SK-N-SH (cell line): Measurements from ENCODE around the gene RGL1. TPM values are rescaled to one million over a fixed set of nuclear protein-coding genes. Genes with fewer than 3 reads are reported as not detected.

Experiments used
- CTCF ChIA-PET: fragments of 300-600, 350-600 bp; formaldehyde crosslinking; extraction: SDS; loops from one replicate; lab custom pipeline; 2021; lab: Yijun Ruan, JAX
- POLR2A ChIA-PET: fragments of 350-600 bp; sonication (Branson Sonifier 250); formaldehyde crosslinking; extraction: SDS; loops from one replicate; lab custom pipeline; 2020; ENCODE audit warnings: antibody characterized with exemption, inconsistent platforms; lab: Yijun Ruan, JAX
- DNase-seq: peaks from one replicate; pipeline ENCODE4 v3.0.0; 2012
- H2AFZ ChIP-seq: fragments of 200-600 bp; sonication (generic); 2 replicates; pipeline ENCODE4 v1.8.1; 2016; ENCODE audit warnings: antibody characterized with exemption, mild to moderate bottlenecking, low read depth
- H3F3A ChIP-seq: fragments of 200-600 bp; sonication (generic); replicated peaks from 2 replicates; pipeline ENCODE3; 2016; ENCODE audit warnings: antibody characterized with exemption, mild to moderate bottlenecking; ENCODE audit not compliant: insufficient read depth
- H3K27ac ChIP-seq, 2 experiments: fragments of 200-500 bp in 1 of 2; fragments of 200-600 bp in 1 of 2; sonication (Bioruptor generic) in 1 of 2; sonication (generic), shearing (Covaris generic) in 1 of 2; 2 replicates each; pipeline versions ENCODE4 v1.5.1 to v1.6.1; 2014 to 2016; ENCODE audit warnings: low read depth in 2 of 2, inconsistent platforms in 1 of 2, low read length in 1 of 2, mild to moderate bottlenecking in 1 of 2, mixed read lengths in 1 of 2
- H3K27me3 ChIP-seq: fragments of 200-600 bp; sonication (generic), shearing (Covaris generic); 2 replicates; pipeline ENCODE4 v1.6.1; 2016; ENCODE audit warnings: mixed run types; ENCODE audit not compliant: insufficient read depth
- H3K36me3 ChIP-seq, 2 experiments: fragments of 200-500 bp in 1 of 2; fragments of 200-600 bp in 1 of 2; sonication (Bioruptor generic) in 1 of 2; sonication (generic) in 1 of 2; replicated peaks in 1 of 2; 2 replicates each; pipeline versions ENCODE3 to v1.5.1; 2014 to 2016; ENCODE audit warnings: low read length in 1 of 2, mild to moderate bottlenecking in 1 of 2; ENCODE audit not compliant: insufficient read depth in 2 of 2, control insufficient read depth in 1 of 2
- H3K4me1 ChIP-seq, 2 experiments: fragments of 200-500 bp in 1 of 2; fragments of 200-600 bp in 1 of 2; sonication (Bioruptor generic) in 1 of 2; sonication (generic), shearing (Covaris generic) in 1 of 2; 2 replicates each; pipeline versions ENCODE4 v1.5.1 to v1.6.1; 2014 to 2016; ENCODE audit warnings: low read depth in 1 of 2, low read length in 1 of 2, mixed run types in 1 of 2; ENCODE audit not compliant: insufficient read depth in 2 of 2, control insufficient read depth in 1 of 2
- H3K4me2 ChIP-seq: fragments of 200-600 bp; sonication (generic), shearing (Covaris generic); 2 replicates; pipeline ENCODE4 v1.6.1; 2017; ENCODE audit warnings: mixed run types
- H3K4me3 ChIP-seq, 2 experiments: fragments of 200-500 bp in 1 of 2; fragments of 200-600 bp in 1 of 2; sonication (Bioruptor generic) in 1 of 2; sonication (generic), shearing (Covaris generic) in 1 of 2; 2 replicates each; pipeline versions ENCODE4 v1.5.1 to v1.8.1; 2014 to 2016; ENCODE audit warnings: low read depth in 2 of 2, inconsistent platforms in 1 of 2, low read length in 1 of 2, mild to moderate bottlenecking in 1 of 2, mixed read lengths in 1 of 2, moderate library complexity in 1 of 2
- H3K79me2 ChIP-seq: fragments of 200-600 bp; sonication (generic); 2 replicates; pipeline ENCODE4 v1.8.1; 2017; ENCODE audit warnings: mild to moderate bottlenecking; ENCODE audit not compliant: insufficient read depth
- H3K9ac ChIP-seq: fragments of 200-600 bp; sonication (generic); 2 replicates; pipeline ENCODE4 v1.6.1; 2017; ENCODE audit warnings: mixed run types
- H3K9me2 ChIP-seq: fragments of 200-600 bp; sonication (generic); 2 replicates; pipeline ENCODE4 v1.6.1; 2017; ENCODE audit warnings: mixed run types
- H3K9me3 ChIP-seq: fragments of 200-600 bp; sonication (generic); 2 replicates; pipeline ENCODE4 v1.6.1; 2017; ENCODE audit warnings: mixed run types, mild to moderate bottlenecking, moderate library complexity
- H4K20me1 ChIP-seq: fragments of 200-600 bp; sonication (generic); 2 replicates; pipeline ENCODE4 v1.6.1; 2017; ENCODE audit warnings: mild to moderate bottlenecking, mixed run types; ENCODE audit not compliant: insufficient read depth
- CHD2 ChIP-seq: fragments of 150-350 bp; IDR thresholded peaks from 2 replicates; pipeline ENCODE4 v1.6.1; 2018; ENCODE audit warnings: low read length; ENCODE audit not compliant: partially characterized antibody
- EP300 ChIP-seq, 2 experiments: IDR thresholded peaks; 2 replicates each; pipeline versions ENCODE4 v1.4.0 to v1.6.1; 2012; ENCODE audit warnings: borderline replicate concordance in 1 of 2, low read depth in 1 of 2, low read length in 1 of 2
- FOXJ3 ChIP-seq: sonication (generic); formaldehyde crosslinking; IDR thresholded peaks from 2 replicates; pipeline ENCODE4 v1.5.1; 2020; ENCODE audit warnings: mild to moderate bottlenecking, missing genetic modification reagents
- GABPA ChIP-seq: IDR thresholded peaks from 2 replicates; pipeline ENCODE4 v1.4.0; 2012; ENCODE audit warnings: low read depth, mild to moderate bottlenecking
- JUND ChIP-seq: IDR thresholded peaks from 2 replicates; pipeline ENCODE4 v1.4.0; 2012
- MXI1 ChIP-seq: IDR thresholded peaks from 2 replicates; pipeline ENCODE4 v1.6.1; 2012; ENCODE audit warnings: mild to moderate bottlenecking, low read depth, low read length, improper control_type of control experiment
- NFIC ChIP-seq: IDR thresholded peaks from 2 replicates; pipeline ENCODE4 v1.4.0; 2012; ENCODE audit warnings: borderline replicate concordance
- NRF1 ChIP-seq: IDR thresholded peaks from 2 replicates; pipeline ENCODE4 v1.6.1; 2012; ENCODE audit warnings: low read depth, mild to moderate bottlenecking, low read length
- RAD21 ChIP-seq: IDR thresholded peaks from 2 replicates; pipeline ENCODE4 v1.6.1; 2012; ENCODE audit warnings: mild to moderate bottlenecking, low read length
- RXRA ChIP-seq: IDR thresholded peaks from 2 replicates; pipeline ENCODE4 v1.4.0; 2012; ENCODE audit warnings: low read depth, mild to moderate bottlenecking, borderline replicate concordance
- SIN3A ChIP-seq: IDR thresholded peaks from 2 replicates; pipeline ENCODE4 v1.6.1; 2012; ENCODE audit warnings: low read depth, mild to moderate bottlenecking, low read length, moderate library complexity, borderline replicate concordance
- SMC3 ChIP-seq: IDR thresholded peaks from 2 replicates; pipeline ENCODE4 v1.6.1; 2012; ENCODE audit warnings: low read depth, low read length, improper control_type of control experiment
- TCF12 ChIP-seq: IDR thresholded peaks from 2 replicates; pipeline ENCODE4 v1.4.0; 2012
- TEAD4 ChIP-seq: IDR thresholded peaks from 2 replicates; pipeline ENCODE4 v1.4.0; 2012; ENCODE audit warnings: mild to moderate bottlenecking, borderline replicate concordance; ENCODE audit not compliant: insufficient read depth
- WGBS: methylation state at CpG from one replicate; pipeline ENCODE4 v1.1.6; 2017; ENCODE audit warnings: low lambda C conversion rate; 5-methylcytosine and 5-hydroxymethylcytosine counted together
- polyA plus RNA-seq, 3 experiments: library from polyadenylated mRNA; depleted of rRNA; stranded (reverse); fragments of >200 nt; gene quantifications; 2 replicates each; pipeline ENCODE4 v1.2.3, GENCODE V29; 2012
- TF ChIP-seq, protein P1 (sequence below): IDR thresholded peaks from 2 replicates; pipeline ENCODE4 v1.4.0; 2012; ENCODE audit warnings: low read depth
- TF ChIP-seq, protein P2 (sequence below): IDR thresholded peaks from 2 replicates; pipeline ENCODE4; 2012
- TF ChIP-seq, protein P3 (sequence below): IDR thresholded peaks from 2 replicates; pipeline ENCODE4 v1.4.0; 2012; ENCODE audit warnings: low read depth, borderline replicate concordance

RGL1 gene
- polyA plus RNA-seq, 1 of the 3 experiments (the other 2 are of a cell fraction): 8.3 TPM

DNA sequence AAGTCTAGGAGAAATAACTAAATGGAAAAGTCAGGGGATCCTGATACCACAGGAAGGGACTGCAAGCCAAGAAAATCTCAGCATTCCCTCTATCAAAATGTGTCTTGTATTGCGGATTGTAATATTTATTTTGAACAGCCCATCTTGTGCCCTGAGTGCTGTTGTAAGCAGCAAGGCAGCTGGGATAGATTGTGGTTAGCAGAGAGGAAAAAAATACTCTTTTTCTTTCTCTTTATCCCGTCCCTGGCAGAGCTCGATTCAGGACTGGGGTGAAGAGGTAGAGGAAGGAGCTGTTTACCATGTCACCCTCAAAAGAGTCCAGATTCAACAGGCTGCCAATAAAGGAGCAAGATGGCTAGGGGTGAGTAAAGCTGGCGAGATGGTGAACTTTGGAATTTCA, 1.2 kb downstream of the RGL1 start:
- Histone ChIP-seq H3K27me3 (no peaks in the 10 kb centered on the region), H4K20me1 (no peaks in the 10 kb centered on the region; the same call in 1 of the 2 replicates)
- no peak for TF ChIP-seq SMC3
- no peak for TF ChIP-seq GABPA
- TF ChIP-seq TCF12: peak; percentile 31; the same call in 1 of the 2 replicates
- TF ChIP-seq, all 33 proteins: peak for 1
- Histone ChIP-seq H3F3A (peaks cover 26% of the 10 kb centered on the region), H3K36me3 (peaks cover 8 to 12% of the 10 kb centered on the region in 2 experiments), H3K9me2 (no peaks in the 10 kb centered on the region), H3K9me3 (no peaks in the 10 kb centered on the region), H3K4me3 (peak overlapping the region; percentile 79 to 81), H3K4me1 (peaks cover 20 to 23% of the 10 kb centered on the region in 2 experiments; a peak in 3 of 4 replicates), H3K27ac (peak overlapping the region in 1 of 2 experiments; percentile 96; a peak in 3 of 4 replicates), H3K79me2 (peaks cover 2% of the 10 kb centered on the region; the same call in 1 of the 2 replicates), H3K4me2 (peak overlapping the region; percentile 93), H3K9ac (peak overlapping the region; percentile 1; the same call in 1 of the 2 replicates), H2AFZ (peak overlapping the region; percentile 35; the same call in 1 of the 2 replicates)
- ChIA-PET CTCF (interaction anchor here (0.9 to 2.5 kb wide), 4 partner anchors 36 to 172 kb away, joined by 3 to 14 read pairs (median 4); no protein-coding TSS in a partner anchor), POLR2A (interaction anchor here (0.6 kb wide), 1 partner anchor 11 kb away, joined by 4 read pairs; no protein-coding TSS in a partner anchor)
- no peak for DNase-seq
- whole genome bisulfite sequencing: 53% methylated on average over 4 of the region's 4 CpGs

DNA sequence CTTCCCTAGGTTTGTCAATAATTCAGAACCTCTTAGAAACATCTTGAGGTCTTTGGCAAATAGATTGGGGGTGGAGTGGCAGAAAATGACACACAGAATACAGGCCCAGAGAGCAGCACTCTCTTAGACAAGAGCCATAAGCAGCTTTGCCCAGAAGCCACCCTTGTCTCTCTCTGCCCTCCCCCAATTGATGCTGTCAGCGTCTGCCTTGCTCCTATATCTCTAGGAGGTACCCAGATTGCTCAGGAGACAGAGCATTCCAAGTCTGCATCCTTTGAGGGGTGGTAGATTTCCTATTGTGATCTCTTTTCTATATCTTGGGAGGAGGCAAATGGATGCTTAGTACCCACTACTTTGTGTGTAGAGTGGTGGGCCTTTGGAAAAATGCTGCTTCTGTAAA, 1.8 kb downstream of the RGL1 start:
- Histone ChIP-seq H3K9me2 (no peaks in the 10 kb centered on the region), H3K27me3 (no peaks in the 10 kb centered on the region), H3K36me3 (peaks cover 8 to 14% of the 10 kb centered on the region in 2 experiments), H4K20me1 (no peaks in the 10 kb centered on the region; the same call in 1 of the 2 replicates), H3F3A (peaks cover 26% of the 10 kb centered on the region), H3K9ac (no peak overlapping the region; the same call in 1 of the 2 replicates), H3K4me1 (peaks cover 22 to 23% of the 10 kb centered on the region in 2 experiments; a peak in 3 of 4 replicates), H3K4me2 (peak overlapping the region; percentile 93), H3K27ac (peak overlapping the region in 1 of 2 experiments; percentile 96; a peak in 1 of 4 replicates), H2AFZ (no peak overlapping the region)
- no peak for DNase-seq
- 50% methylated on average over 1 of the region's 1 CpG for WGBS
- CTCF ChIA-PET: interaction anchor here (0.9 to 2.5 kb wide), 2 partner anchors 109 to 151 kb away, joined by 3 to 14 read pairs; no protein-coding TSS in a partner anchor
- TF ChIP-seq, protein P1, sequence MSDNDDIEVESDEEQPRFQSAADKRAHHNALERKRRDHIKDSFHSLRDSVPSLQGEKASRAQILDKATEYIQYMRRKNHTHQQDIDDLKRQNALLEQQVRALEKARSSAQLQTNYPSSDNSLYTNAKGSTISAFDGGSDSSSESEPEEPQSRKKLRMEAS: no peak
- no peak for TF ChIP-seq RXRA
- no peak for TF ChIP-seq RAD21
- no peak for TF ChIP-seq CHD2
- TF ChIP-seq JUND: no peak
- TF ChIP-seq EP300 (IDR thresholded peaks at IDR 0.05; ENCODE audit: borderline replicate concordance in 1 of 2, low read depth in 1 of 2, low read length in 1 of 2): no peak
- TF ChIP-seq, protein P2, sequence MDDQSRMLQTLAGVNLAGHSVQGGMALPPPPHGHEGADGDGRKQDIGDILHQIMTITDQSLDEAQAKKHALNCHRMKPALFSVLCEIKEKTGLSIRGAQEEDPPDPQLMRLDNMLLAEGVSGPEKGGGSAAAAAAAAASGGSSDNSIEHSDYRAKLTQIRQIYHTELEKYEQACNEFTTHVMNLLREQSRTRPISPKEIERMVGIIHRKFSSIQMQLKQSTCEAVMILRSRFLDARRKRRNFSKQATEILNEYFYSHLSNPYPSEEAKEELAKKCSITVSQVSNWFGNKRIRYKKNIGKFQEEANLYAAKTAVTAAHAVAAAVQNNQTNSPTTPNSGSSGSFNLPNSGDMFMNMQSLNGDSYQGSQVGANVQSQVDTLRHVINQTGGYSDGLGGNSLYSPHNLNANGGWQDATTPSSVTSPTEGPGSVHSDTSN: no peak
- no peak for TF ChIP-seq SIN3A
- TF ChIP-seq NRF1: no peak
- TF ChIP-seq MXI1: no peak
- no peak for TF ChIP-seq TEAD4
- no peak for TF ChIP-seq FOXJ3
- TF ChIP-seq NFIC: no peak
- no peak for TF ChIP-seq TCF12
- TF ChIP-seq, protein P3, sequence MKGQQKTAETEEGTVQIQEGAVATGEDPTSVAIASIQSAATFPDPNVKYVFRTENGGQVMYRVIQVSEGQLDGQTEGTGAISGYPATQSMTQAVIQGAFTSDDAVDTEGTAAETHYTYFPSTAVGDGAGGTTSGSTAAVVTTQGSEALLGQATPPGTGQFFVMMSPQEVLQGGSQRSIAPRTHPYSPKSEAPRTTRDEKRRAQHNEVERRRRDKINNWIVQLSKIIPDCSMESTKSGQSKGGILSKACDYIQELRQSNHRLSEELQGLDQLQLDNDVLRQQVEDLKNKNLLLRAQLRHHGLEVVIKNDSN: no peak
- TF ChIP-seq, all 33 proteins: peak for 0
- peaks cover 2% of the 10 kb centered on the region; the same call in 1 of the 2 replicates for H3K79me2 ChIP-seq
- peak overlapping the region; percentile 79 to 81; a peak in 2 of 4 replicates for H3K4me3 ChIP-seq
- POLR2A ChIA-PET: interaction anchor here (0.6 kb wide), 1 partner anchor 10 kb away, joined by 4 read pairs; no protein-coding TSS in a partner anchor
- H3K9me3 ChIP-seq: no peaks in the 10 kb centered on the region
